KG1 (cell line): ENCODE data around the gene TBCD.

ENCODE experiments used
- DNase-seq: peaks from one replicate; lab custom pipeline; 2025; lab: John Stamatoyannopoulos, UW

TBCD gene

DNA sequence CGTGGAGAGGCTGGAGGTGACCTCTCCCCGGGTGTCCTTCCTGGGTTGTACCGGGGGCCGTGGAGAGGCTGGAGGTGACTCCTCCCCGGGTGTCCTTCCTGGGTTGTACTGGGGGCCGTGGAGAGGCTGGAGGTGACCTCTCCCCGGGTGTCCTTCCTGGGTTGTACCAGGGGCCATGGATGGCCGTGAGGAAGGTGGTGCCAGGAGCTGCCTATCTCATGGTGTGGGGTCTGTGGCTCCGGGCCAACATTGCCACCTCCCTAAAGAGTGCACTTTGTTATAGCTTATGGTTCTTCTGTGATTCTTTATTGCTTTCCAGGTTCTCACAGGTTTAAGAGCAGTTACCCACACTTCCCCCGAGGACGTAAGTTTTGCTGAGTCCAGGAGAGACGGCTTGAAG is 174.2 kb downstream of the TBCD start:
- DNase-seq: no peak

DNA sequence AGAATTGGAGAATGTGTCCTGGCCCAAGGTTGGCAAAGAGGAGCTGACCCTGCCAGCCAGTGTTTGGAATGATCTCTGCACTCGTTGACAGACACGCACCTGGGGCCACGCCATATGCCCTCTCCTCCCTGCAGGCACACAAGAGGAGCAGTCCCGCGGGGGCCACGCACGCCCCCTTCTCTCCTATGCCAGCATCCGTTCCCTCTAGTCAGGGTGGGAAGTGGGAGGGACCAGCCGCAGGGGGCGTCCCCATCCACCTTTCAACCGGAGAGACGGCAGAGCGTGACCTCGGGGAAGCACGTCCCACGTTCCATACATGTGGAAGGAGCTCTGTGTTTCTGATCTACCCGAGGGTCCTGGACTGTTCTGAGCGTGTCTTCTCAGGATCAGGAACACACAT is 174.9 kb downstream of the TBCD start:
- no peak for DNase-seq

DNA sequence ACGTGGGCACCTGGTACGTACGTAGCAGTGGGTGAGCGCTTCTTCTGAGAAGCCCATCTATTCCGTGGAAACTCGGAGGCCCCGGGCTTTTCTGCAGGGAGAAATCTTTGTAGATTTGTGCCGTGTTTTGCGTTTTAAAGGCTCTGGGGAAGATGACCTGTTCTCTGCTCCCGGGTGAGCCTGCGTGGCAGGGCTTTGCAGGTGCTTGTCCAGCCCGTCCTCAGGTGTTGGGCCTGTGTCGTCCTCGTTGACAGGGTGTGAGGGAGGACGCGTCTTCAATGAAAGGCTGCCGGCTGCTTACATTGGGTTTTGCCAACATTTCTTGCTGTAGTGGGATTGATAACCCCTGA is 175.4 kb downstream of the TBCD start:
- no peak for DNase-seq

DNA sequence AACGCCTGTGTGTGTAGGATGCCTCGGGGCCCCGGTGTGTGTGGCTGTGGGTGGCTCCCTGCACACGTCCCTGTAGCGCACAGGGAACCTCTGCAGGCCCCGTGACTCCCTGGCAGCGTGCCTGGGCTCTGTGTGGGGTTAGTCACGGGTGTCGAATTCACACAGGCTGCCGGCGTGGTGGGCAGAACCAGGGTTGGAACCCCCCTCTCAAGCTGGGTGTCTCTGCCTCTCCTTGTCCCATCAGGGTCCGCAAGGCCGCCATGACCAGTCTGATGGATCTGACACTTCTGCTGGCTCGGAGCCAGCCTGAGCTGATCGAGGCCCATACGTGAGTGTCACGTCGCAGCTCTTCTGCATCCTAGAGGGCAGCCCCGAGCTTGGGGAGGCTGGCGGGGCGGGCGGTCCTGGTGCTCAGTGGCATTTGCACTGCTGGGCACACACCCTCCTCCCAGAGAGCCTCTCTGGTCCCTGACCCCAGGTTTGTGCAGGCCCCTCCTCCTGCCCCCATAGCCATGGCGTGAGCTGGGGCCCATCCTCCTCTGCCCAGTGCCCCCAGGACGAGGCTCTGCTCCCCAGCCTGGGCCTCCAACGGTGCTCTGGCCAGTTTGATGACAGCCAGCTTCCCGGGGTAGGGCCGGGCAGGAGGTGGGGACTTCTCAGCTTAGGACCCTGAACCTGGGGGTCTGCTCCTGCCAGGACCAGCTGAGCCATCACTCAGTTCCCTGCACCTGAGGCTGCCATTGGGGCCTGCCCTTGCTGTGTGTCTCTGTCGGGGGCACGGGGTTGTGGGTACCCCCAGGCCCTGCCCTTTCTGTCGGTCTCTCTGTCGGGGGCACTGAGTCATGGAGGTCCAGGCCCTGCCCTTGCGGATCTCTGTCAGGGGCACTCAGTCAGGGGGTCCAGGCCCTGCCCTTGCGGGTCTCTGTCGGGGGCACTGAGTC is 176.1 kb downstream of the TBCD start:
- DNase-seq: no peak

DNA sequence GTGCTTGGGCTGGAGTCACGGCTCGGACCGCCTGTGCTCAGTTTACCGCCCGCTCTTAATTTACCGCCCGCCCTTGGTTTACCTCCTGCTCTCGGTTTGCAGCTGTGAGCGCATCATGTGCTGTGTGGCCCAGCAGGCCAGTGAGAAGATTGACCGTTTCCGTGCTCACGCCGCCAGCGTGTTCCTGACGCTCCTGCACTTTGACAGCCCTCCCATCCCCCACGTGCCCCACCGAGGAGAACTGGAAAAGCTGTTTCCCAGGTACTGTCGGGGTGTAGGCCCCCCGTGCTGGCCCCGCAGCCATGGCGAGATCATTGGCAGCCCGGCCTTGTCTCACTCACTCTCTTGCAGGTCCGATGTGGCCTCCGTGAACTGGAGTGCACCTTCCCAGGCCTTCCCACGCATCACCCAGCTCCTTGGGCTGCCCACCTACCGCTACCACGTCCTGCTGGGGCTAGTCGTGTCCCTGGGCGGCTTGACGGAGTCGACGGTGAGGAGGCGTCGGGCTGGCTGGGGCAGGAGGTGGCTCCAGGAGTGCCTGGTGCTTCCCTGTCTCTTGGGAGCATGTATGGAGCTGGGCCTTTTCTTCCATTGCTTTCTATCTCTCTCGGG is 177.3 kb downstream of the TBCD start:
- DNase-seq: no peak

DNA sequence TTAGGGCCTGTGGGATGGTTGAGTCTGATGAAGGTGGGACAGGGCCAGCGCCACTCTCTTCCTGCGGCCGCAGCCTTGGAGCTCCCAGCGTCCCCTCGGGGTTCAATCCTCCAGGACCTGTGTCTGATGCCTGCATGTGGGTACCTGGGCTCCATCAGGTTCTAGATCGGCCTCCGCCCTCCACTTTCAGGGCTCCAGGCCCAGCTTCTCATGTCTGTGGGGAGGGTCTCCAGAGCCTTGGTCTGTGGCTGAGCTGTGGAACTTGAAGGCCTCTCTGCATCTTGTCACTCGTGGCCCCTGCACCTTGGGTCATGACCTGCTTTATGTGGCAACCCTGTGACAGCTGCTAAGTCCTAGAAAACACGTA is 177.8 kb downstream of the TBCD start:
- DNase-seq: no peak

DNA sequence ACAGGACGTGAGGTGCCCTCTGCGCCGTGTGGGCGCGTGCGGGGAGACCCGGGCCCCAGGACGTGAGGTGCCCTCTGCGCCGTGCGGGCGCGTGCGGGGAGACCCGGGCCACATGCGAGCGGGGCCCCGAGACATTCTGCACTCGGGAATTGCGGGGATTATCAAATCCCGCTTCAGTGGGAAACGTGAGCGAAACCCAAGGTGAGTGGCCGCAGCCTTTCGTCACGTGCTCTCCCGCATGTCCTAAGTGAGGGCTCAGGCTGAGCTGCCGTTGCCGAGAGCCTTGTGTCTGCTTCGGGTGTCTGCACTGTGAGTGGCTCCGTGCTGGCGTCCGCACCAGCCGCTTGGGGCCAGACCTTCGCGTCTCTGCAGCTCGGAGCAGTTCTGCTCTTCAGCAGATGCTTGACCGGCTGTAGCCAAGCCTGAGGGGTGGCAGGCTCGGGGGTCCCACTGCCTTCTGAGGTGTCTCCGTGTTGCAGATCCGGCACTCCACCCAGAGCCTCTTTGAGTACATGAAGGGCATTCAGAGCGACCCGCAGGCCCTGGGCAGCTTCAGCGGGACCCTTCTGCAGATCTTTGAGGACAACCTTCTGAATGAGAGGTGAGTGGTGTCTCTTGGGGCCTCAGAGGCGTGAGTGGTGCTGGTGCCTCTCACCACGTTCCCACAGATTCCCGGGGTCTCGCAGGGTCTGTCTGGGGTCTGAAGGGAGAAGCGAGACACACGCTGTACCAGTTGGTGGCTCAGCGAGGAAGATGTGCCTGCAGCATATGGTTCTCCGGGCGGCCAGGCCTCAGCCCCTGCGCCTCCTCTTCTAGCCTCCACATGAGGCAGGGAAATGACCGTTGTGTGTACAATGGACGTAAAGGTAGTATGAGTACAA is 178.4 kb downstream of the TBCD start:
- DNase-seq: no peak

DNA sequence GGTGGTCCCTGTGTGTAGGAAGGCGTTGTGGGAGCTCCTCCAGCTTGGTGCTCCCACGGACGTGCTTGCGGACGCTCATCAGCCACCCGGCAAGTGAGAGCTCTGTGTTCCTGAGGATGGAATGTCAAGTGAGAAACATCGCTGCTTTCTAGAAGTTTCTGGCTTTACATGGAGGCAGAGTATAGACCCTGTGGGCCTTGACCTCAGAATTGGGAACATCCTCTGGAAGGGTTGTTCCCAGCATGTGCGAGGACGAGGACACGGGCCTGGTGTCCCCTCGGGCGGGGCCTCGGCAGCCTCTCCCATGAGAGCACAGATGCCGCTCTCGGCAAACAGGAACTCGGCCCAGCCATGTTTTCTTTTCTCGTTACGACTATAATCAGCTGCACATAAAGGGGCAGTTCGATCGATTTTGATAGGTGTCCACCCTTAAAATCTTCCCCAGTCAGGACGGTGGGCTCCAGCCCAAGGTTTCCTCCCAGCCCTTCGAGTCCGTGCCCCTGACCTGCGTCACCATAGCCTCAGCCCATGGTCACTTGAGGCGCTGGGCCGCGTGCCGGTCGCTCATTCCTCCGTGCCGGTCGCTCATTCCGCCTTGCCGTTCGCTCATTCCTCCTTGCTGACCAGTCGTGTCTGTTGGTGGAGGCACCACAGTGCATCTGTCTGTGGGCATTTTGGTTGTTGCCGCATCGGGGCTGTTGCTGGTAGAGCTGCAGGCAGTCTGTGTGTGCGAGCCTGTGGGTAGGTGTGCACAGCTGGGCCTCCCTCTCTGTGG is 179.2 kb downstream of the TBCD start:
- no peak for DNase-seq

DNA sequence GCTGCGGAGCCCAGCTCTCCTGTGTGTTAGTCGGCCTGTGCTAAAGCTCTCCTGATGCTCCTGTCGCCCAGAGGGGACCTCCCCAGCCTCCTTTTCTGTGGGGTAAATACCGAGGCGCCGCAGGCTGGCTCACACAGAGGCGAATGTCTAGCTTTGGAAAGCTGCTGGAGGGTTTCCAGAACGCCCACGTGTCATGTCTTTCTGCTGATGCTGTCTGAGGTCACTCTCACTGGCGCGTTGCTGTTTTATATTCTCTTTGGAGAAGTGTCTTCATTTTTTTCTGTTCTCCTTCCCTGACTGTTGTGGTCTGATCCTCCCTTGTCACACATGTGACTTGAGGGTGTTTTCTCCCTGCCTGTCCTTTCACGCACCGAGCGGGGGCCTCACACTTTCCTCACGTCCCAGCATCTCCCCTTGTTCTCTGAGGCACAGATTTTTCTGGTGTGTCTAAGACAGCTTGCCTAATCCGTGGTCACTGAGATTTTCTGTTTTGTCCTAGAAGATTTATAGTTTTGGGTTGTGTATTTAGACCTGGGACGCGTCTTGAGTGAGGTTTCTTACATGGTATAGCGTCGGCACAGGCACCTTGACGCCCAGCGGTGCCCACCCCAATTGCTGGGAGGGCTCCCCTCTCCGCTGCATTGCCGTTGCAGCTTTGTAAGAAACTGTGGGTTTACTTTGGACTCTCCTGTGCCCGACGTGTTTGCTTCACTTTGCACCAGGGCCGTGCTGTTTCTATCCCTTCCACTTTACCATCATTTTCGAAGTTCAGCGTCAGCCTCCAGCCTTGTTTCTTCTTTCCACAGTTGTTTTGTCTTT is 180.0 kb downstream of the TBCD start:
- no peak for DNase-seq

DNA sequence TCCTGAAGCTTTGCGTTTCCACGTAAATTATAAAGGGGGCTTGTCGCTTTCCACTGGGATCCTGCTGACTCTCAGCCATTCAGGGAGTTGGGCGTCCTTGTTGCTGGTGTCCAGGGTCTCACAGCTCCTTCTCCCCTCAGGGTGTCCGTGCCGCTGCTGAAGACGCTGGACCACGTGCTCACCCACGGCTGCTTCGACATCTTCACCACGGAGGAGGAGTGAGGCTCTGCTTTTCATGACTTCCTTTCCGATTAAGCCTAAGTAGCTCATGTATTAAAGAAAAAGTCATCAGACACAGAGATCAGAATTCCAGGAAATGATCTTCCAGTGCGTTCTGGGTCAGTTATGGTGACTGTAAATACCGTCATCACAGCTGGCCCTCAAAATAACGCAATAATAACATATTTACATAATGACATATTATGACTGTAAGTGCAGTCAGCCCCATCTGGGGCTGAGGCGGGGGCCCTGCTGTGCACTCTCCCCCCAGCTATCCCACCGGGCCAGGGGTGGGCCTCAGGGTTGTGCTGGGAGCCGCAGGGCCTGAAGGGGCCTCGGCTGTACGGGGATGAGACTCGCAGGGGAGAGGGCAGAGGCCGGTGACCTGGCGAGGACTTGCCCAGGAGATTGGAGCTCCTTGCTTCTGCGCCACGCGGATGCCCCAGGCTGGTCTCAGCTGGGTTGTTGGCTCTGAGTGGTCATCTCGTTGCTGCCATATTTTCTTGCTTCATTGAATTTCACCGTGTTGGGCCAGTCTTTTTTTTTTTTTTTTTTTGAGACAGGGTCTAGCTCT is 180.8 kb downstream of the TBCD start:
- no peak for DNase-seq

DNA sequence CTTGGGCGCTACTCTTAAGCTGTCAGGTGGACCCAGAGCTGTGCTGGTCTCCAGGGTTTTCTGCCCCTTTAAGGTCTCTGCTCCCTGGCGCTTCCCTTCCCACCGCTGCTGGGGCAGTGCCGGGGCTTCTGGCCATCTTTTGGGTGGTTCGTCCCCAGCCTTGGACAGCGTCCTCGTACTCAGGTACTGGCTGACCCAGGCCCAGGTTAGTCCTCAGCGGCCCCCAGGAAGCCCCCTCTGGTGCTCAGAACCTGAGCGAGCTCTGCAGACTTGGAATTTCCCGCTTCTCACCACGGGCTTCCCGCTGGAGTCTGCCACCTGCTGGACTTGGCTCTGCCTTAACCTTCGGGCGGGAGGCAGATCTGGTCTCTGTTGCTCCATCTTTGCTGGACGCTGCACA is 182.0 kb downstream of the TBCD start:
- DNase-seq: no peak

DNA sequence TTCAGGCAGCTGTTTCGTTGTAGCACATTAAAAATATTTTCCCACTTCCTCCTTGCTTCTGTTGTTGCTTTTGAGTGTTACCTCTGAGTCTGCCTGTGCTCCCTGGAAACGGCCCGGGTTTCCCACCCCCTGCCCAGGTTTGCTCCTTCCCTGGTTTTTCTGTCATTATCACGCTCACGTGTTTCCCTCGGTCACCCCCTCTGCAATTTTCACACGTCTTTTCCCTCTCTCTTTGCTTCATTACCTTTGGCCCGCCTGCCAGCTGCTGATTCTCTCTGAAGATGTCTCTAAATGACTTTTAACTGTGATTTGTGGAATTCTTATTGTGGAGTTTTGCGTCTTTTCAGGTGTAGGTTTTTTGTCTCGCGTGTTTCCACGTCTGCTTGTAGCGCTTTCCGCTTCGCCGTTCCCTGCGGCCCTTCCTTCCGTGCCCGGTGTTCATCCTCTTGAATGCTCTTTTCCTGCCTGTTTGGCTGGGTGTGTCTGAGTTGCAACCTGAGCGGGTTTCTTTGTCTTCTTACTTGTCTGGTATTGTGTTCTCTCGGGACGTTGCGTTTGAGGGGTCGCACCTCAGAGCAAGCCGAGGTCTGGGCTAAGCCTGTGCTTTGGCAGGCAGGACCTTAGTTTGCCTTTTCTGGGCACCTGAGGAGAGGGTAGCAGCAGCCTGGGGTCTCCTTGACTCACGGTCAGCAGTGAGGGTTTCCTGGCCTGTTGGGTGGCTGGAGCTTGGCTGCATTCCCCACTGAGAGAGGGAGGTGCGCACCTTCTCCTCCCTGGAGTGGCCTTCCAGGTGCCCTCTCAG is 184.3 kb downstream of the TBCD start:
- DNase-seq: no peak

DNA sequence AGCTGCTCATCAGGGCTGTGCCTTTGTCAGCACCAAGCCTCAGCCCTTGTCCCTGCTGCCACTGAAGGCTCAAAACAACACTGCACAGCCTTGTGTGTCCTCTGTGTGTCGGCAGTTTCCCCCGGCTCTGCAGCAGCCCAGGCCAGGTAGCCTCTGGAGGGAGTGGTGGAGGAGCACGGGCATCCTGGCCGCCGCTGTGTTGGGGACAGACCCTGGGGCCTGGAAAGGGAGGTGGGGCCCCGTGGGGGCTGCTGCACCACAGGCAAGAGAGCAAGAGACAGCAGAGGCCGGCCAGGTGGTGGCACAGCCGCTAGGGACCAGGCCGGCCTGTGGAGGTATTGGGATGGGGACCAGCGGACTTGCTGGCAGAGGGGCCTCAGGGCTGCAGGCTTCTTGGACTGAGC is 184.9 kb downstream of the TBCD start:
- DNase-seq: no peak

DNA sequence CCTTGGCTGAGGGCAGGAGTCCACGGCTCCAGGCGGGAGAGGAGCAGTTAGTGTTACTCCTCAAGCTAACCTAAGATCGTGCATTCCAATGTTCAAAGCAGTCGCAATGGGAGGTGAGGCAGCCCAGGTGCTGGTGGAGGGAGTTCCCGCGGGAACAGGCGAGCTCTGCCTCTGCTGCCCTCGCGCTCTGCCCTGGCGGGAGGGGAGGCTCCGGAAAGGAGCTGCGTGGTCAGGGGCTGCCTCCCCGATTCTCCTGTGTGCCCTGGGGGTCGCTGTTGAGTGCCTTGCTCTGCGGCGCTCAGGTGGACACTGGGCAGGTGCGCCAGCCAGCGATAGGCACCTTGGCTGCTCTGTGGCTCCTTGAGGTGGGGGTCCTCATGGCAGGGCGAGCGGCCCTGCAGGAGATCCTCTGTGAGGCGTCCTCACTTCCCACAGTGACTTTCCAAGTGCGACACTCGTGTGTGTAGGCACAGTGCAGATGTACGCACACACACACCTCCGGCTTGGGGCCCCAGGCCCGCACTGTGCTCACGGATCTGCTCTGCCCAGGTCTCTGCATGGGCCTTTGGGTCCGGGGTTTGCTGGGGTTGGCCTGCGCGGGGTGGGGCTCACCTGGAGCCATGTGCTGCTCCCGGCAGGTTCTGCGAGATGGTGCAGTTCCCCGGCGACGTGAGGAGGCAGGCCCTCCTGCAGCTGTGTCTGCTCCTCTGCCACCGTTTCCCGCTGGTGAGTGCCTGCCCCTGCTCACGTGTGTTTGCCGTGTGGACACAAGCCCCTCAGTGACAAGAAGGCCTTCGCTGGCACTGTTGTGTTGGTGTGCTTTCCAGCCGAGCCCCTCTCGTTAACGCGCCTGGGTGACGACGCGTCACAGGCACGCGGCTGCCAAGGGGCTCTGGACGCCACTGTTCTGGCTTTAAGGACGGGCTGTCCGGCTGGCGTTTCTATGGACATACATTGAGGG is 185.8 kb downstream of the TBCD start:
- no peak for DNase-seq

DNA sequence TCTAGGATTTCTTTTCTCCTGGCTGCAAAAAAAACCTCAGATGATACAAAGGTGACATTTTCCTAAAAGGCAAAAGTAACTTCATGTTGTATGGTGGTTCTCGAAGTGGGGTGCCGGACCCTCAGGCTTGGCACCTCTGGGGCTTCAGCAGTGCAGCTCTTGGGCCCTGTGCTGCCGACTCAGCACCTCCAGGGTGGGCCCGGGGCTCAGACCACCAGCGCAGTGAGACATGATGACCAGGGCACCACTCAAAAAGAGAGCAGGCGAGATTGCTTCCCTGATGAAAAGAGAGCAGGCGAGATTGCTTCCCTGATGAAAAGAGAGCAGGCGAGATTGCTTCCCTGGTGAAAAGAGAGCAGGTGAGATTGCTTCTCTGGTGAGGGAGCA is 186.6 kb downstream of the TBCD start:
- no peak for DNase-seq

DNA sequence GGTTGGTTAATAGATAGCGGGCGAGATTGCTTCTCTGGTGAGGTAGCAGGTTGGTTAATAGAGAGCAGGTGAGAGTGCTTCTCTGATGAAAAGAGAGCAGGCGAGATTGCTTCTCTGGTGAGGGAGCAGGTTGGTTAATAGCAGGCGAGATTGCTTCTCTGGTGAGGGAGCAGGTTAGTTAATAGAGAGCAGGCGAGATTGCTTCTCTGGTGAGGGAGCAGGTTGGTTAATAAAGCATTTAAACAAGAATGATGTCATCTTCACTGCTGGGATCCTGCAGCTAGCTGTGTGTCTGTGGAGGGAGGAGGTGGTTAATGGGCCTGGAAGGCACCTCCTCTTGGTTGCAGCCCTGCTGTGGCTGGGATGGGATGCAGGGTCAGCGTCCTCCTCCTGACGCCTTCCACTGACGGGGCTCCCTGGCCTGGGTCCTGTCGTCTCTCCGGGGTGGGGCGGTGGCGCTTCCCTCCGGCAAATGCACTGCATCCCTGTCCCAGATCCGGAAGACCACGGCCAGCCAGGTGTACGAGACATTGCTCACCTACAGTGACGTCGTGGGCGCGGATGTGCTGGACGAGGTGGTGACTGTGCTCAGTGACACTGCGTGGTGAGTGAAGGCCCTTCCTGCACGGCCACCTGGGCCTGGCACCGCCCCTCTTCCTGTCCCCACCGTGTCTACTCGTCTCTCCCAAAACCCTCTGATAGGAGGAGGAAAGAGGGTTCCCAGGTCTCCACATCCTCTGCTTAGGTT is 187.2 kb downstream of the TBCD start:
- DNase-seq: no peak

DNA sequence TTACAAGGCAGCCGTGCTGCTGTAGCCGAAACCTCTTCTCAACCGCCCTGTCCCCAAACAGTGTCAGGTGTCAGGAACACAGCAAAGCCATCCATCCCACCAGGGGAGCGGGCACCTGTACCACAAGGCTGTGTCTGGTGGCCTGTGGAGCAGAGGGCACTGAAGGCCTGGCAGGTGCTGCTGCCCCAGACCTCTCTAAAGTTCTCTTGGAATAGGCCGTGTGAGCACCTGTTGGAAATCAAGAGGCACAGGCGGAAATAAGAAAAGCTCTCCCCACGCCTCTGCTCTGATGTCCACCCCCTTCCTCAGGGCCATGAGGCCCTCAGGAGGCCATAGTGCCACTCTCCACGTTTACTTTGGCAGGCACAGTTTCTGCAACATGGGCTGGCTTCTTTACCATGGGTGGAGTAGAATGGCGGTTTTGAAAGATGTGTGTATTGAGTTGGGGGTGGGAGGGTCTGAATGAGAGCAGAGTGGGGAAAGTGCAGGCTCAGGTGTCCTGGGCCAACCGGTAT is 187.8 kb downstream of the TBCD start:
- no peak for DNase-seq
